GM10266 (cell line): ENCODE measurements around the gene METTL6.
"Not testable (repeated sequence)": the region's sequence is repeated elsewhere in the genome, so short reads cannot be mapped to it uniquely, and the experiment has no call there.

ENCODE experiments used
- DNase-seq: peaks from one replicate; pipeline ENCODE4 v3.0.0; 2012; ENCODE audit errors: extremely low spot score
- TF ChIP-seq, protein P1 (sequence below): IDR thresholded peaks from 2 replicates; pipeline ENCODE4 v1.5.1; 2012; ENCODE audit warnings: mild to moderate bottlenecking, low read depth; ENCODE audit not compliant: control insufficient read depth, insufficient read depth; ENCODE audit errors: missing control alignments

METTL6 gene

DNA sequence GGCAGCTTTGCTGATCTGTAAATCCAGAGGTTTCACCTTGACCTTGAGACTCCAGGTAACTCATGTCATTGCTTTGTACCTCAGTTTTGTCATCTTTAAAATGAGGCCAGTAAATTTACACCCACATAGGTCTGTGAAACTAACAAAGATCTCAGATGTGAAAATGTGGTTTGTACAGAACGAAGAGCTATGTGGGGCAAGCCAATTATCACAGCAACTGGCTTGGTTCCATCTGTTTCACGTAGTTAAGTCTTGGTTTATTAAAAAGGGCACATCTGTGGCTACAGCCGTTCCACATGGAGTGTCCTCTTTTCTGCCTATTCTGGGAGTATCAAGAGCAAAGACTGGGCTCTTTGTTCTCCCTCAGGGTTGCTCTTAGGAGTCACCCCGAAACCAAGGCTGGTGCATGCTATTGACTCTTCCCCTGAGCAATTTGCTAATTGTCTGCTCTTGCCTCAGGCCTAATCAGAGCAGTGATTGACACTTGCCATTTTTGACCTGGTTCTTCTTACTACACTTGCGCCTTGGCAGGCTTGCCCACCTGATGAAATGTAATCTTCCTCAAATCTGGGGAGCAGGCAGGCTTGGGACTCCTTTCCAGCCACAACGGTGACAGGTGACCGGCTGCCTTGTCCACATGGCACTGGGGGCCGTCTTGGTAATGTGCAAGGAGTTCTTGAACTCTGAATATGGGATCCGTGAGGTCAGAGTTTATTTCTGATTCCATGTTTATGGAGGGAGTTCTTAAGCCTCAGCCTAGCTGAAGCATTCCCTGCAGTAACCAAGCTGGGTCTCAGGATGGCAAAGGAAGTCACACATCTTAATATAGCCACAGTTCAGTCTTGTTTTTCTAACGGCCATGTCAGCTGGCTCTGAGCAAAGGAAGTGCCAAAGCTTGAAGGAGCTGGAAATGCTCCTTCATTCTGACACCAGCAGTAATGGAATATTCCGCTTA, 40.2 kb upstream of the METTL6 start:
- TF ChIP-seq, protein P1, sequence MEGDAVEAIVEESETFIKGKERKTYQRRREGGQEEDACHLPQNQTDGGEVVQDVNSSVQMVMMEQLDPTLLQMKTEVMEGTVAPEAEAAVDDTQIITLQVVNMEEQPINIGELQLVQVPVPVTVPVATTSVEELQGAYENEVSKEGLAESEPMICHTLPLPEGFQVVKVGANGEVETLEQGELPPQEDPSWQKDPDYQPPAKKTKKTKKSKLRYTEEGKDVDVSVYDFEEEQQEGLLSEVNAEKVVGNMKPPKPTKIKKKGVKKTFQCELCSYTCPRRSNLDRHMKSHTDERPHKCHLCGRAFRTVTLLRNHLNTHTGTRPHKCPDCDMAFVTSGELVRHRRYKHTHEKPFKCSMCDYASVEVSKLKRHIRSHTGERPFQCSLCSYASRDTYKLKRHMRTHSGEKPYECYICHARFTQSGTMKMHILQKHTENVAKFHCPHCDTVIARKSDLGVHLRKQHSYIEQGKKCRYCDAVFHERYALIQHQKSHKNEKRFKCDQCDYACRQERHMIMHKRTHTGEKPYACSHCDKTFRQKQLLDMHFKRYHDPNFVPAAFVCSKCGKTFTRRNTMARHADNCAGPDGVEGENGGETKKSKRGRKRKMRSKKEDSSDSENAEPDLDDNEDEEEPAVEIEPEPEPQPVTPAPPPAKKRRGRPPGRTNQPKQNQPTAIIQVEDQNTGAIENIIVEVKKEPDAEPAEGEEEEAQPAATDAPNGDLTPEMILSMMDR = no peak
- no peak for DNase-seq

DNA sequence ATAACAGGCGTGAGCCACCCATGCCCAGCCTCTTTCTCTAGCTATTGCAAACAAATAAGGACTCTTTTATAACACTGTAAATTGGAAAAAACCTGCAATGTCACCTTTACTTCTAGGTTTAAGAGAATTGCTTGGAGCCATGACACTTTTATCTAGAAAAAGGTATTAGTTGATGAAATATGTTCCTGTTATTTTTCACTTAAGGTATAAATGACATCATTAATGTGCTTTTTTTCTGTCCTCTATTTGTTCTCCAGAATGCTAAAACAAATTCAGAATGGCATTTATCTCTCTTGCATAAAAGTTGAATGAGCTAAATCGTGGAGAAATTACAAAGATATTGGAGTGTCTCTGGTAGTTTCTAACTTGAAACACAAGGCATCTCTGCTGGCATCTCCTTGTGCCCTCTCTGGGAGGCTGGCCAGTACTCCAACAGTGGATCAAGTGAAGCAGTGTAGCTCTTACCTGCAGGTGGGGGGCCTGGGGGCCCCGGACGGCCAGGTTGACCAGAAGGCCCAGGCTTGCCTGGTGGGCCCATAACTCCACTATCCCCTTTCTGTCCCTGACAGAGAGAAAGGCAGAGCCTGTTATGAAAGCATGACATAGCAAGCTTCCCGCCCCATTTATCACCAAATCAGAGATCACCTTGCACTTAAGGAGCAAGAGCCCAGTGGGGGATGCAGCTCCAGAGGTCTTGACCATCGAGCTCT, 38.7 kb upstream of the METTL6 start:
- TF ChIP-seq, protein P1 = no peak

DNA sequence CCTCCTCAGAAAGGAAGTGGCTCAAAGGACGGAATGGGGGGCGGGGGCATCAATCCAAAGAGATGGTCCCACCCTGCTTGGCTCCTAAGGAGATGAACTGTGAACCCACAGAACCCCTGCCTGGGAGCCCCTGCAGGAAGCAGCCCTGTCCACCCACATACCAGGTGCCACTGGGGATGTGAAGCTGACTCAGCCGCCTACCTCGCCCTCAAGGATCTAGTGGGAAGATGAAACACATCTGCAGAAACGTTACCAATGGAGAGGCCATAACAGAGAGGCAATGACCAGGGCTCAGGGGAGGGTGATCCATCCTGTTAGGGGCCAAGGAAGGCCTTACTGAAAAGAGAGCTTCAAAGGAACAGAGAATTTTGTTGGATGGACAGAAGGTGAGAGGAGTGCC, 35.1 kb upstream of the METTL6 start:
- no peak for DNase-seq
- TF ChIP-seq, protein P1 = no peak

More for the DNA sequence above, 38.7 kb upstream of the METTL6 start:
- no peak for DNase-seq

DNA sequence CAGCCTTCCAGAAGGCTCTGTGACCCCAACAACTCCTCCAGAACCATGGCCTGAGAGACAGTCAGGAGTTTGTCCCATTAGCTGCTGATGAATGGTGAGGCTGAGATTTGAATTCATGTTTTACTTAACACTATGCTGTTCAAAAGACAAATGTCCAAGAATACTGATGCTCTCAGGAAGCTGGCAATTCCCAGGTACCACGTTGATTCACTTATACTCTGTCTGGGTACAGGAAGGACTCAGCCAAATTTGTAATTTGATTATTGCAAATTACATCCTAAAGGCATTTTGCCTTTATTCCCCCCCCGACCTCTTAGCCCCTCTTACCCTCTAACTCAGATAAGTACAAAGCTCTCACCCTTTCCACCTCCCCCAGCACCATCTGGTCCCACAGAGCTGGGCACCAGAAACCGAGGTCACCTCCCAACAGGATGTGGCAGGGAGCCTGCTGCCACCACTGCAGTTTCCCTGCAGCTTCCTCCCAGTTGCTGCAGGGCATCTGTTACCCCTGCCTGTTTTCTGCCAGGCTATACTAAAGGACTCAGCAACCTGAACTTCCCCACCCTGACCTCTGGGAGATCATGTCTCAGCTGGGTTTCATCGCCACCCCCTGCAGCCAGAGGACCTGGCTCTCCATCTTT, 33.7 kb upstream of the METTL6 start:
- TF ChIP-seq, protein P1 = no peak
- no peak for DNase-seq

DNA sequence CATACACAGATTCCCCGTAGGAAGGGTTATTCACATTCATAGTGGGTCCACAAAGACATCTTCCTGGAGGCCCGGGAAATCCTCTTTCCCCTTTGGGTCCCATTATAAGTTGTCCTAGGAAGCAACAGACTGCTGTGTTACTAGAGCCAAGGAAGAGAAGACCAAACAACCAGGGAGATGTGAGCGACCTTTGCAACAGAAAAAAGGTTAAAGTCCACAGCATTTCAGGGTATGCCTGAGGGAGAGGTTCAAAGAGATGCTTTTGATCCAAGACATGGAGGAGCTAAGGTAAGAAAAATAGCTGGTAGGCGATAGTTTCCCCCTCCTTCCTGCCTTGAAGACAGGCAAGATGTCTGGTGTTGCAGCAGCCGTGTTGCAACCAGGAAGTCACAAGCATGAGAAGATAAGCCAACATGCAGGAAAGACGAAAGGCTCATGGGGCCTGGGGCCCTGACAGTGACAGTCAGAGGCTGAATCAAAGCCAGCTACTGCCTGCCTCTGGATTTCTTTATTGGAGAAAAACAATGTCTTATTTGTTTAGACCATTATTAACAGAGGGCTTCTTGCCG, 31.0 kb upstream of the METTL6 start:
- DNase-seq = no peak
- TF ChIP-seq, protein P1 = no peak

DNA sequence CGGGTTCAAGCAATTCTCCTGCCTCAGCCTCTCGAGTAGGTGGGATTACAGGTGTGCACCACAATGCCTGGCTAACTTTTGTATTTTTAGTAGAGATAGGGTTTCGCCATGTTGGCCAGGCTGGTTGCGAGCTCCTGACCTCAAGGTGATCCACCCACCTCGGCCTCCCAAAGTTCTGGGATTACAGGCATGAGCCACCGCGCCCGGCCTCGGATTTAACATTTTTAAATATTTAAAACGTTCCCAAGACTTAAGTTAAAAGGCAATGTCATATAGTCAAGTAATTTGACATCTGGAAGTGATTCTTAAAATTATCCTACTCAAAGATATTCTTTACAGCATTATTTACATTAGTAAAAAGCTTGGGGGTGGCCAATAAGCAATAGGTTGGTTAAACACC, 29.6 kb upstream of the METTL6 start:
- not testable (repeated sequence) for DNase-seq

DNA sequence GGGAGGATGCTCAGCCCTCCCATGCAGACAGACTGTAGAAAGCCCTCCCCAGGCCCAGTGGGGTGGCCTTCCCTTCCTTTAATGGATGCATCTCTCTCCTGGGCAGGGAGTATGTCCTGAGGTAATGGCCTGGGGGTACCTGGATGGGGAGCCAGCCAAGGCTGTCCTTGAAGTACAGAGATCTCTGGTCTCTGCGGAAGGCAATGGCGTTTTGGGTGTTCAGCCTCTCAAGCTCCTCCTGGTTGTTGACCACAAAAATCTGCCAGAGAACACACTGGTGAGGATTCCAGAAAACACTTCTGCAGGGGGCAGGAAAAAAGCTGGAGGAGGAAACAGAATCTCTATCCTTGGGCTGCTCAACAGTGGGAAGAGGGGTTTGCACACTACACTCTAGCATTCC, 29.0 kb upstream of the METTL6 start:
- no peak for DNase-seq
- TF ChIP-seq, protein P1 = no peak
